Testis (tissue), 3 donors: Measurements from ENCODE around the gene SLC37A2. TPM values are rescaled to one million over a fixed set of nuclear protein-coding genes. Genes with fewer than 3 reads are reported as not detected.

Source experiments
- DNase-seq: peaks from one replicate; pipeline ENCODE4 v3.0.0-alpha.2; 2019
- H3K27ac ChIP-seq, 2 donors: fragments of 200-600 bp; sonication (generic); one replicate each; pipeline ENCODE4 v1.5.1; 2019
- H3K27me3 ChIP-seq: fragments of 200-600 bp; sonication (generic); one replicate; pipeline ENCODE4 v1.5.1; 2019
- H3K36me3 ChIP-seq: fragments of 200-600 bp; sonication (generic); one replicate; pipeline ENCODE4 v1.5.1; 2017; ENCODE audit warnings: low read depth; ENCODE audit errors: missing control alignments
- H3K4me1 ChIP-seq: fragments of 200-600 bp; sonication (generic); one replicate; pipeline ENCODE4 v1.5.1; 2019
- H3K4me3 ChIP-seq, 2 donors: fragments of 200-600 bp; sonication (generic); one replicate each; pipeline ENCODE4 v1.5.1; 2017 to 2019
- H3K9me3 ChIP-seq: fragments of 200-600 bp; sonication (generic); one replicate; pipeline ENCODE4 v1.5.1; 2017
- CTCF ChIP-seq, 3 experiments: fragments of 450-650 bp in 2 of 3; fragments of 200-600 bp in 1 of 3; sonication (generic) in 1 of 3; IDR thresholded peaks; one replicate each; pipeline ENCODE4 v1.5.1; 2016 to 2019; ENCODE audit warnings: antibody characterized with exemption in 3 of 3, mild to moderate bottlenecking in 2 of 3, moderate library complexity in 1 of 3
- POLR2A ChIP-seq: fragments of 450-650 bp; IDR thresholded peaks from one replicate; pipeline ENCODE4 v1.6.1; 2017; ENCODE audit warnings: antibody characterized with exemption, mild to moderate bottlenecking, moderate library complexity
- WGBS, 2 donors: methylation state at CpG; one replicate each; pipeline ENCODE4 v1.1.5; 2018; 5-methylcytosine and 5-hydroxymethylcytosine counted together
- intact Hi-C: fragments of 100-400 bp; cut with DNase I; formaldehyde crosslinking; loops from one replicate; pipeline ENCODE4 v1.15.1; 2023; ENCODE audit warnings: low total_unique reads
- polyA plus RNA-seq: library from polyadenylated mRNA; stranded (reverse); fragments of 350-450 nt; fragmentation: Illumina TruSeq; extraction: RNeasy Lipid Tissue Mini Kit (QIAGEN cat#74804); gene quantifications from one replicate; pipeline ENCODE4 v1.2.3, GENCODE V29; 2014; ENCODE audit warnings: low read depth, low replicate concordance; ENCODE audit not compliant: insufficient read depth
- total RNA-seq, 2 donors: library from RNA; depleted of rRNA; stranded (reverse); fragments of >200 nt; gene quantifications; one replicate each; pipeline ENCODE4 v1.2.3, GENCODE V29; 2016

Gene SLC37A2
- total and polyA plus RNA-seq, 3 donors from 2014 or later = 3.0 to 7.6 (median 6.2) TPM

GRCh38 chr11:125114518-125114917, 51.4 kb downstream of the SLC37A2 start:
- no peaks in the 10 kb centered on the region for H3K9me3 ChIP-seq
- no peaks in the 10 kb centered on the region for H3K36me3 ChIP-seq
- no peak for DNase-seq
- TF ChIP-seq CTCF (IDR thresholded peaks at IDR 0.05) (no peak), POLR2A (no peak)
- no peak overlapping the region for H3K27ac ChIP-seq
- no peaks in the 10 kb centered on the region for H3K4me1 ChIP-seq
- intact Hi-C loops = no loop called here
- H3K4me3 ChIP-seq = no peak overlapping the region
- no peaks in the 10 kb centered on the region for H3K27me3 ChIP-seq
- WGBS, 2 donors = 68 to 82% methylated on average over 8 of the region's 8 CpGs

GRCh38 chr11:125117429-125117828, 54.3 kb downstream of the SLC37A2 start:
- no peaks in the 10 kb centered on the region for H3K4me1 ChIP-seq
- H3K9me3 ChIP-seq = no peaks in the 10 kb centered on the region
- no peaks in the 10 kb centered on the region for H3K36me3 ChIP-seq
- no peak overlapping the region for H3K4me3 ChIP-seq
- H3K27ac ChIP-seq = no peak overlapping the region
- no peaks in the 10 kb centered on the region for H3K27me3 ChIP-seq
- no peak for DNase-seq
- intact Hi-C loops = no loop called here
- TF ChIP-seq POLR2A (no peak), CTCF (IDR thresholded peaks at IDR 0.05) (no peak)
- WGBS, 2 donors = 78 to 82% methylated on average over 4 of the region's 4 CpGs

GRCh38 chr11:125123194-125123946, 60.3 kb downstream of the SLC37A2 start:
- H3K27ac ChIP-seq = no peak overlapping the region
- H3K9me3 ChIP-seq = no peaks in the 10 kb centered on the region
- 63 to 68% methylated on average over 4 of the region's 4 CpGs for WGBS, 2 donors
- no peaks in the 10 kb centered on the region for H3K27me3 ChIP-seq
- H3K4me1 ChIP-seq = peaks cover 5% of the 10 kb centered on the region
- no peak for DNase-seq
- intact Hi-C loops = no loop called here
- no peak overlapping the region for H3K4me3 ChIP-seq
- TF ChIP-seq CTCF (IDR thresholded peaks at IDR 0.05) = no peak
- TF ChIP-seq POLR2A = no peak
- H3K36me3 ChIP-seq = no peaks in the 10 kb centered on the region

GRCh38 chr11:125123947-125124617, 61.0 kb downstream of the SLC37A2 start:
- H3K4me1 ChIP-seq = peaks cover 5% of the 10 kb centered on the region
- TF ChIP-seq POLR2A = no peak
- peak; percentile 9 to 51 (median 42) for TF ChIP-seq CTCF (IDR thresholded peaks at IDR 0.05)
- H3K4me3 ChIP-seq = no peak overlapping the region
- no peaks in the 10 kb centered on the region for H3K27me3 ChIP-seq
- peak overlapping the region in 1 of 2 donors; percentile 11 for H3K27ac ChIP-seq
- peak; percentile 80 for DNase-seq
- no peaks in the 10 kb centered on the region for H3K9me3 ChIP-seq
- intact Hi-C loops = no loop called here
- 59 to 61% methylated on average over 10 of the region's 10 CpGs for WGBS, 2 donors
- H3K36me3 ChIP-seq = no peaks in the 10 kb centered on the region
